ENCODE measurements around the gene ASCC3. TPM values are rescaled to one million over a fixed set of nuclear protein-coding genes. Genes with fewer than 3 reads are reported as not detected.

The ASCC3 gene
- total and polyA plus RNA-seq, 2 experiments from 2014 or later: 34.0 to 77.6 TPM

GRCh38 chr6:100553243-100553642, 327.9 kb downstream of the ASCC3 start:
- no peak overlapping the region for H3K4me2 ChIP-seq
- no peaks in the 10 kb centered on the region for H3K9me3 ChIP-seq (ENCODE audit: low read depth)
- no peak overlapping the region for H3K4me3 ChIP-seq
- no peaks in the 10 kb centered on the region for H4K20me1 ChIP-seq (ENCODE audit: insufficient read depth, poor library complexity, severe bottlenecking)
- H3K9me2 ChIP-seq (replicated peaks; ENCODE audit: insufficient read depth): no peaks in the 10 kb centered on the region
- no peak overlapping the region for H2AFZ ChIP-seq
- H3K36me3 ChIP-seq (replicated peaks; ENCODE audit: insufficient read depth, low read depth): no peaks in the 10 kb centered on the region
- H3K79me2 ChIP-seq: no peaks in the 10 kb centered on the region
- no peak overlapping the region for H3K27ac ChIP-seq
- TF ChIP-seq CTCF (IDR thresholded peaks at IDR 0.05; ENCODE audit: poor library complexity) (no peak), EZH2 (IDR thresholded peaks at IDR 0.05; ENCODE audit: borderline replicate concordance) (no peak), EZH2phosphoT487 (IDR thresholded peaks at IDR 0.05; ENCODE audit: low read depth, severe bottlenecking, unreplicated experiment) (no peak)
- DNase-seq (ENCODE audit: low spot score): no peak
- no peaks in the 10 kb centered on the region for H3K4me1 ChIP-seq (ENCODE audit: insufficient read depth)
- WGBS (ENCODE audit: low lambda C conversion rate, missing lambda C conversion rate): 17% methylated on average over 1 of the region's 1 CpG
- H3K27me3 ChIP-seq: no peaks in the 10 kb centered on the region

GRCh38 chr6:100549406-100550167, 331.5 kb downstream of the ASCC3 start:
- H3K4me3 ChIP-seq: no peak overlapping the region
- no peak overlapping the region for H3K27ac ChIP-seq
- no peaks in the 10 kb centered on the region for H3K9me3 ChIP-seq (ENCODE audit: low read depth)
- H3K36me3 ChIP-seq (replicated peaks; ENCODE audit: insufficient read depth, low read depth): no peaks in the 10 kb centered on the region
- H4K20me1 ChIP-seq (ENCODE audit: insufficient read depth, poor library complexity, severe bottlenecking): no peaks in the 10 kb centered on the region
- H3K79me2 ChIP-seq: no peaks in the 10 kb centered on the region
- H3K4me1 ChIP-seq (ENCODE audit: insufficient read depth): no peaks in the 10 kb centered on the region
- H3K9me2 ChIP-seq (replicated peaks; ENCODE audit: insufficient read depth): no peaks in the 10 kb centered on the region
- no peaks in the 10 kb centered on the region for H3K27me3 ChIP-seq
- DNase-seq (ENCODE audit: low spot score): no peak
- WGBS (ENCODE audit: low lambda C conversion rate, missing lambda C conversion rate): 78% methylated on average over 2 of the region's 2 CpGs
- no peak overlapping the region for H3K4me2 ChIP-seq
- TF ChIP-seq EZH2 (IDR thresholded peaks at IDR 0.05; ENCODE audit: borderline replicate concordance): no peak
- TF ChIP-seq CTCF (IDR thresholded peaks at IDR 0.05; ENCODE audit: poor library complexity): no peak
- no peak for TF ChIP-seq EZH2phosphoT487 (IDR thresholded peaks at IDR 0.05; ENCODE audit: low read depth, severe bottlenecking, unreplicated experiment)
- H2AFZ ChIP-seq: no peak overlapping the region

GRCh38 chr6:100538086-100538485, 343.0 kb downstream of the ASCC3 start:
- no peak overlapping the region for H3K4me2 ChIP-seq
- TF ChIP-seq EZH2phosphoT487 (IDR thresholded peaks at IDR 0.05; ENCODE audit: low read depth, severe bottlenecking, unreplicated experiment) (no peak), EZH2 (IDR thresholded peaks at IDR 0.05; ENCODE audit: borderline replicate concordance) (no peak), CTCF (IDR thresholded peaks at IDR 0.05; ENCODE audit: poor library complexity) (no peak)
- no peak for DNase-seq (ENCODE audit: low spot score)

More at GRCh38 chr6:100538086-100538485, 343.0 kb downstream of the ASCC3 start:
- WGBS (ENCODE audit: low lambda C conversion rate, missing lambda C conversion rate): 45% methylated on average over 1 of the region's 1 CpG
- Histone ChIP-seq H3K9me3 (ENCODE audit: low read depth) (no peaks in the 10 kb centered on the region), H4K20me1 (ENCODE audit: insufficient read depth, poor library complexity, severe bottlenecking) (no peaks in the 10 kb centered on the region), H3K36me3 (replicated peaks; ENCODE audit: insufficient read depth, low read depth) (no peaks in the 10 kb centered on the region), H3K27me3 (no peaks in the 10 kb centered on the region), H3K4me1 (ENCODE audit: insufficient read depth) (no peaks in the 10 kb centered on the region), H3K4me3 (no peak overlapping the region), H3K9me2 (replicated peaks; ENCODE audit: insufficient read depth) (no peaks in the 10 kb centered on the region), H3K27ac (no peak overlapping the region), H2AFZ (no peak overlapping the region), H3K79me2 (no peaks in the 10 kb centered on the region)

All from hepatocyte (in vitro differentiated cells).